Measurements from ENCODE around the gene LARP4B. TPM values are rescaled to one million over a fixed set of nuclear protein-coding genes. Genes with fewer than 3 reads are reported as not detected.

LARP4B gene
- total and polyA plus RNA-seq, 2 donors (not counting 3 experiments of a cell fraction or from before 2014, with no cell fraction given) = 27.4 to 101 TPM

DNA sequence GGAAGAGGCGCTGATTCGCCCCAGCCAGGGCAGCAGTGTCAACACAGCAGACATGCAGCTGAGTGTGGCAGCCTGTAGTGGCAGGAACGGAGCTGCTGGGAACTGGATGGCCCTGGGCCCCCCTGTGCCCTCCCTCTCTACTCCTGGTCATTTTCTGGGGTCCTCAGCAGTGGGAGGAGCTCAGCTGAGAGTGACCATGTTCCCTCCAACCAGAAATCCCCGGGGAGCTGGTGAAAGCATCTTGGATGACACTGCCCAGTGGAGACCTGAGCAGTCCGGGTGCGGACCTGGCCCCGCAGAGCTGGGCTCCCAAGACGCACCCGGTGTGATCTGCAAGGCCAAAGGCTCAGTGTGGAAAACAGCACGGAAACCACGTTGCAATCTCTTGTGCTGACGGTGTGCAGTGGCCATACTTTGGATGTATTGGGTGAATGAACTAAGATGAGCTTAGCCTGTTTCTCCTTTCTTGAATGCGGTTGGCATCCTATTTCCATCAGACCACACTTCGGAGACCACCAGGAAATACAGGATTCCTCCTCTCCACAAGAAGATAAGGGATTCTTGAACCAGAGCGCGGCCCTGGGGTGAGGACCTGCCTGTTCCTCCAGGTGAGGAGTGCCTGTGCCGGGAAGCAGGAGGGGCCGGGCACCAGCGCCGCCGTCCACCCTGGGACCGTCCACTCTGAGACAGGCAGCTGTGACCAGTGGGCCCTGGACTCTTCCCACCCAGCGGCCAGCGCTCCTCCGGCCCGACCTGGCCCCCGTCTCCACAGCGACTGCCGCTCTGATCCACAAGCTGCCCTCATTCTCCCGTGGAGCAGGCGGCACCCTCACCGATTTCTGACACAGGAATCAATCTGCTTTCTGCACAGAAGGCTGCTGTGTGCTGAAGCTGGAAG lies 148.5 kb downstream of the LARP4B start:
- POLR2A ChIA-PET = no interaction called here
- H3K27me3 ChIP-seq (ENCODE audit: control insufficient read depth in 2 of 2, insufficient read depth in 2 of 2, low read length in 2 of 2) = no peaks in the 10 kb centered on the region
- TF ChIP-seq EZH2 (IDR thresholded peaks at IDR 0.05; ENCODE audit: borderline replicate concordance, low read depth, low read length, severe bottlenecking) = no peak
- TF ChIP-seq, protein P1, sequence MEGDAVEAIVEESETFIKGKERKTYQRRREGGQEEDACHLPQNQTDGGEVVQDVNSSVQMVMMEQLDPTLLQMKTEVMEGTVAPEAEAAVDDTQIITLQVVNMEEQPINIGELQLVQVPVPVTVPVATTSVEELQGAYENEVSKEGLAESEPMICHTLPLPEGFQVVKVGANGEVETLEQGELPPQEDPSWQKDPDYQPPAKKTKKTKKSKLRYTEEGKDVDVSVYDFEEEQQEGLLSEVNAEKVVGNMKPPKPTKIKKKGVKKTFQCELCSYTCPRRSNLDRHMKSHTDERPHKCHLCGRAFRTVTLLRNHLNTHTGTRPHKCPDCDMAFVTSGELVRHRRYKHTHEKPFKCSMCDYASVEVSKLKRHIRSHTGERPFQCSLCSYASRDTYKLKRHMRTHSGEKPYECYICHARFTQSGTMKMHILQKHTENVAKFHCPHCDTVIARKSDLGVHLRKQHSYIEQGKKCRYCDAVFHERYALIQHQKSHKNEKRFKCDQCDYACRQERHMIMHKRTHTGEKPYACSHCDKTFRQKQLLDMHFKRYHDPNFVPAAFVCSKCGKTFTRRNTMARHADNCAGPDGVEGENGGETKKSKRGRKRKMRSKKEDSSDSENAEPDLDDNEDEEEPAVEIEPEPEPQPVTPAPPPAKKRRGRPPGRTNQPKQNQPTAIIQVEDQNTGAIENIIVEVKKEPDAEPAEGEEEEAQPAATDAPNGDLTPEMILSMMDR (IDR thresholded peaks at IDR 0.05; ENCODE audit: extremely low read depth in 1 of 2, insufficient read depth in 1 of 2, low read depth in 1 of 2, low read length in 2 of 2) = no peak
- no peak for TF ChIP-seq MYC (IDR thresholded peaks at IDR 0.05; ENCODE audit: low read depth, low read length)
- TF ChIP-seq GATA2 (IDR thresholded peaks at IDR 0.05; ENCODE audit: insufficient read depth, insufficient read length, low read depth, low read length) = no peak
- TF ChIP-seq POLR2AphosphoS5 (IDR thresholded peaks at IDR 0.05; ENCODE audit: insufficient read depth, low read depth, low read length) = no peak
- TF ChIP-seq, protein P2, sequence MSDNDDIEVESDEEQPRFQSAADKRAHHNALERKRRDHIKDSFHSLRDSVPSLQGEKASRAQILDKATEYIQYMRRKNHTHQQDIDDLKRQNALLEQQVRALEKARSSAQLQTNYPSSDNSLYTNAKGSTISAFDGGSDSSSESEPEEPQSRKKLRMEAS (IDR thresholded peaks at IDR 0.05; ENCODE audit: insufficient read depth, insufficient read length) = no peak
- TF ChIP-seq FOS (IDR thresholded peaks at IDR 0.05; ENCODE audit: borderline replicate concordance, insufficient read depth, low read length) = no peak
- TF ChIP-seq JUN (IDR thresholded peaks at IDR 0.05; ENCODE audit: borderline replicate concordance, insufficient read depth, insufficient read length, low read depth) = no peak
- TF ChIP-seq POLR2A (IDR thresholded peaks at IDR 0.05; ENCODE audit: low read depth, low read length) = no peak
- no TSS peak for BruUV-seq (replicated peaks)
- intact Hi-C loops (cut with micrococcal nuclease) (no loop called here), dilution Hi-C loops (cut with MboI; ENCODE audit: extremely low pct_ligation_motif_present, low sequenced_read_pairs) (no loop called here)
- H3K4me3 ChIP-seq (replicated peaks in 1 of 3; ENCODE audit: insufficient read depth in 1 of 3, low read depth in 1 of 3, low read length in 3 of 3) = no peak overlapping the region
- H3K27ac ChIP-seq (ENCODE audit: insufficient read depth, low read depth, low read length) = no peak overlapping the region
- H3K36me3 ChIP-seq (ENCODE audit: control insufficient read depth in 2 of 2, extremely low read depth in 1 of 2, insufficient read depth in 2 of 2, low read length in 2 of 2) = no peaks in the 10 kb centered on the region
- H4K20me1 ChIP-seq (replicated peaks; ENCODE audit: control insufficient read depth, extremely low read depth, insufficient read depth, low read length) = no peaks in the 10 kb centered on the region
- H3K4me2 ChIP-seq (ENCODE audit: insufficient read depth, low read length) = no peak overlapping the region
- FAIRE-seq = no peak
- CTCF ChIA-PET = interaction anchor here (0.8 kb wide), 1 partner anchor 271 kb away, joined by 3 read pairs; no protein-coding TSS in a partner anchor
- no peaks in the 10 kb centered on the region for H3K79me2 ChIP-seq (ENCODE audit: control insufficient read depth, insufficient read depth, low read length)
- H2AFZ ChIP-seq (ENCODE audit: low read depth, low read length) = no peak overlapping the region
- H3K9ac ChIP-seq (replicated peaks; ENCODE audit: extremely low read depth, insufficient read depth, low read length) = no peak overlapping the region
- H3K9me3 ChIP-seq (replicated peaks; ENCODE audit: control insufficient read depth, insufficient read depth, low read length) = no peaks in the 10 kb centered on the region
- H3K9me1 ChIP-seq (replicated peaks; ENCODE audit: control insufficient read depth, extremely low read depth, insufficient read depth, low read length) = no peaks in the 10 kb centered on the region
- DNase-seq (ENCODE audit: low read depth, low spot score) = no peak
- peaks cover 2% of the 10 kb centered on the region for H3K4me1 ChIP-seq (ENCODE audit: control insufficient read depth, extremely low read depth, insufficient read depth, low read length)

Data from endothelial cell of umbilical vein (primary cell).